ENCODE measurements around the gene CAMK2G.
"Not testable (repeated sequence)": the region's sequence is repeated elsewhere in the genome, so short reads cannot be mapped to it uniquely, and the experiment has no call there.

Gene CAMK2G

GRCh38 chr10:73810735-73811465, 63.5 kb downstream of the CAMK2G start:
- DNase-seq (ENCODE audit: low spot score) = peak; percentile 51

- DNase-seq (ENCODE audit: low spot score) = no peak
Observed at GRCh38 chr10:73810358-73810734, 64.0 kb downstream of the CAMK2G start.

- DNase-seq (ENCODE audit: low spot score) = no peak
Observed at GRCh38 chr10:73809061-73809818, 65.1 kb downstream of the CAMK2G start.

GRCh38 chr10:73808021-73808815, 66.1 kb downstream of the CAMK2G start:
- no peak for DNase-seq (ENCODE audit: low spot score)

GRCh38 chr10:73807471-73807870, 66.9 kb downstream of the CAMK2G start:
- no peak for DNase-seq (ENCODE audit: low spot score)

- DNase-seq (ENCODE audit: low spot score) = no peak
Observed at GRCh38 chr10:73806176-73806950, 68.0 kb downstream of the CAMK2G start.

- no peak for DNase-seq (ENCODE audit: low spot score)
Observed at GRCh38 chr10:73803680-73804286, 70.6 kb downstream of the CAMK2G start.

GRCh38 chr10:73802276-73802991, 71.9 kb downstream of the CAMK2G start:
- DNase-seq (ENCODE audit: low spot score) = no peak

- DNase-seq (ENCODE audit: low spot score) = no peak
Observed at GRCh38 chr10:73801253-73801590, 73.1 kb downstream of the CAMK2G start.

- no peak for DNase-seq (ENCODE audit: low spot score)
Observed at GRCh38 chr10:73800560-73801252, 73.6 kb downstream of the CAMK2G start.

- no peak for DNase-seq (ENCODE audit: low spot score)
Observed at GRCh38 chr10:73799899-73800559, 74.3 kb downstream of the CAMK2G start.

- DNase-seq (ENCODE audit: low spot score) = no peak
Observed at GRCh38 chr10:73798927-73799560, 75.3 kb downstream of the CAMK2G start.

- no peak for DNase-seq (ENCODE audit: low spot score)
Observed at GRCh38 chr10:73798087-73798486, 76.3 kb downstream of the CAMK2G start.

- no peak for DNase-seq (ENCODE audit: low spot score)
Observed at GRCh38 chr10:73797324-73798025, 76.9 kb downstream of the CAMK2G start.

GRCh38 chr10:73796766-73797165, 77.6 kb downstream of the CAMK2G start:
- DNase-seq (ENCODE audit: low spot score) = no peak

GRCh38 chr10:73796035-73796434, 78.3 kb downstream of the CAMK2G start:
- DNase-seq (ENCODE audit: low spot score) = not testable (repeated sequence)

- DNase-seq (ENCODE audit: low spot score) = not testable (repeated sequence)
Observed at GRCh38 chr10:73795491-73795890, 78.9 kb downstream of the CAMK2G start.

GRCh38 chr10:73793456-73793855, 80.9 kb downstream of the CAMK2G start:
- DNase-seq (ENCODE audit: low spot score) = no peak
